ENCODE measurements around the gene VWA3B. TPM values are rescaled to one million over a fixed set of nuclear protein-coding genes. Genes with fewer than 3 reads are reported as not detected.

VWA3B gene
- total and polyA plus RNA-seq, 2 donors (not counting 3 experiments of a cell fraction or from before 2014, with no cell fraction given) = not detected

DNA sequence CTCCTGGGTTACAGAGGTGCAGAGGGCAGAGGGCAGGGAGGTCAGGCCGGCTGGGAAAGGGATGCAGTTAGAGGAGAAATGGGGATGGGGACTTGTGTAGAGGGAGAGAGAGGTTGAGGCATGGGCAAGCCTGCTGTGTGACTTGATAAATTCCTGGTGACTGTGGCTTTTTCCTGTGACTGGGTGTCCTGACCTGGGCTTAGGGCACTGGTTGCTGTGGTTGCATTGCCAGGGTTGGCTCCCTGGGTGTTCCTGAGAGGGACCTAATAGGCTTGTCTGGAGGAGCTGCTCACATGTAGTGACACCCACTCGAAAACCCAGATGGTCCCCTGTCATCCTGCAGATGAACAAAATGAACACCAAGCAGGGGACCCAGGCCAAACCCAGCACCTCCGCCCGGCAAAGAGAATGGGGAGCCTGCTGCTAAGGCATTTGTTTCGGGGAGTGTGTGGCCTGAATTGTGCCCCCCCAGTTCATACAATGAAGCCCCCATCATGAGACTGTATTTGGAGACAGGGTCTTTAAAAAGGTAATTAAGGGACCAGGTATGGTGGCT lies 78.6 kb downstream of the VWA3B start:
- no peak overlapping the region for H3K27ac ChIP-seq (ENCODE audit: insufficient read depth, low read depth, low read length)
- H3K9ac ChIP-seq (replicated peaks; ENCODE audit: extremely low read depth, insufficient read depth, low read length) = no peak overlapping the region
- no peak overlapping the region for H3K4me3 ChIP-seq (replicated peaks in 1 of 3; ENCODE audit: insufficient read depth in 1 of 3, low read depth in 1 of 3, low read length in 3 of 3)
- H4K20me1 ChIP-seq (replicated peaks; ENCODE audit: control insufficient read depth, extremely low read depth, insufficient read depth, low read length) = no peaks in the 10 kb centered on the region
- H3K4me2 ChIP-seq (ENCODE audit: insufficient read depth, low read length) = no peak overlapping the region
- H3K36me3 ChIP-seq (ENCODE audit: control insufficient read depth in 2 of 2, extremely low read depth in 1 of 2, insufficient read depth in 2 of 2, low read length in 2 of 2) = no peaks in the 10 kb centered on the region
- intact Hi-C loops (cut with micrococcal nuclease) = no loop called here
- no peaks in the 10 kb centered on the region for H3K9me3 ChIP-seq (replicated peaks; ENCODE audit: control insufficient read depth, insufficient read depth, low read length)
- DNase-seq (ENCODE audit: low read depth, low spot score) = no peak
- H3K4me1 ChIP-seq (ENCODE audit: control insufficient read depth, extremely low read depth, insufficient read depth, low read length) = no peaks in the 10 kb centered on the region
- no peak for FAIRE-seq
- no peaks in the 10 kb centered on the region for H3K9me1 ChIP-seq (replicated peaks; ENCODE audit: control insufficient read depth, extremely low read depth, insufficient read depth, low read length)
- TF ChIP-seq POLR2A (IDR thresholded peaks at IDR 0.05; ENCODE audit: low read depth, low read length) (no peak), FOS (IDR thresholded peaks at IDR 0.05; ENCODE audit: borderline replicate concordance, insufficient read depth, low read length) (no peak), GATA2 (IDR thresholded peaks at IDR 0.05; ENCODE audit: insufficient read depth, insufficient read length, low read depth, low read length) (no peak), EZH2 (IDR thresholded peaks at IDR 0.05; ENCODE audit: borderline replicate concordance, low read depth, low read length, severe bottlenecking) (no peak), JUN (IDR thresholded peaks at IDR 0.05; ENCODE audit: borderline replicate concordance, insufficient read depth, insufficient read length, low read depth) (no peak), POLR2AphosphoS5 (IDR thresholded peaks at IDR 0.05; ENCODE audit: insufficient read depth, low read depth, low read length) (no peak), MYC (IDR thresholded peaks at IDR 0.05; ENCODE audit: low read depth, low read length) (no peak)
- TF ChIP-seq, protein P1, sequence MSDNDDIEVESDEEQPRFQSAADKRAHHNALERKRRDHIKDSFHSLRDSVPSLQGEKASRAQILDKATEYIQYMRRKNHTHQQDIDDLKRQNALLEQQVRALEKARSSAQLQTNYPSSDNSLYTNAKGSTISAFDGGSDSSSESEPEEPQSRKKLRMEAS (IDR thresholded peaks at IDR 0.05; ENCODE audit: insufficient read depth, insufficient read length) = no peak
- TF ChIP-seq, protein P2, sequence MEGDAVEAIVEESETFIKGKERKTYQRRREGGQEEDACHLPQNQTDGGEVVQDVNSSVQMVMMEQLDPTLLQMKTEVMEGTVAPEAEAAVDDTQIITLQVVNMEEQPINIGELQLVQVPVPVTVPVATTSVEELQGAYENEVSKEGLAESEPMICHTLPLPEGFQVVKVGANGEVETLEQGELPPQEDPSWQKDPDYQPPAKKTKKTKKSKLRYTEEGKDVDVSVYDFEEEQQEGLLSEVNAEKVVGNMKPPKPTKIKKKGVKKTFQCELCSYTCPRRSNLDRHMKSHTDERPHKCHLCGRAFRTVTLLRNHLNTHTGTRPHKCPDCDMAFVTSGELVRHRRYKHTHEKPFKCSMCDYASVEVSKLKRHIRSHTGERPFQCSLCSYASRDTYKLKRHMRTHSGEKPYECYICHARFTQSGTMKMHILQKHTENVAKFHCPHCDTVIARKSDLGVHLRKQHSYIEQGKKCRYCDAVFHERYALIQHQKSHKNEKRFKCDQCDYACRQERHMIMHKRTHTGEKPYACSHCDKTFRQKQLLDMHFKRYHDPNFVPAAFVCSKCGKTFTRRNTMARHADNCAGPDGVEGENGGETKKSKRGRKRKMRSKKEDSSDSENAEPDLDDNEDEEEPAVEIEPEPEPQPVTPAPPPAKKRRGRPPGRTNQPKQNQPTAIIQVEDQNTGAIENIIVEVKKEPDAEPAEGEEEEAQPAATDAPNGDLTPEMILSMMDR (IDR thresholded peaks at IDR 0.05; ENCODE audit: extremely low read depth in 1 of 2, insufficient read depth in 1 of 2, low read depth in 1 of 2, low read length in 2 of 2) = no peak
- H2AFZ ChIP-seq (ENCODE audit: low read depth, low read length) = no peak overlapping the region
- H3K27me3 ChIP-seq (ENCODE audit: control insufficient read depth in 2 of 2, insufficient read depth in 2 of 2, low read length in 2 of 2) = peaks cover 0 to 3% of the 10 kb centered on the region in 2 experiments
- ChIA-PET POLR2A (no interaction called here), CTCF (no interaction called here)
- no peaks in the 10 kb centered on the region for H3K79me2 ChIP-seq (ENCODE audit: control insufficient read depth, insufficient read depth, low read length)
- dilution Hi-C loops (cut with MboI; ENCODE audit: extremely low pct_ligation_motif_present, low sequenced_read_pairs) = loop anchor here (25.0 kb wide), 1 partner anchor 172 kb away; the partner anchor contains the start of gene CNGA3
- BruUV-seq (replicated peaks) = no TSS peak

Data from endothelial cell of umbilical vein (primary cell).